ENCODE measurements around the gene PDE8A. TPM values are rescaled to one million over a fixed set of nuclear protein-coding genes. Genes with fewer than 3 reads are reported as not detected.

Gene PDE8A
- total and polyA plus RNA-seq, 2 of the 13 experiments (the other 11 are each of a cell fraction or from before 2014, with no cell fraction given): 26.3 to 48.5 TPM

DNA sequence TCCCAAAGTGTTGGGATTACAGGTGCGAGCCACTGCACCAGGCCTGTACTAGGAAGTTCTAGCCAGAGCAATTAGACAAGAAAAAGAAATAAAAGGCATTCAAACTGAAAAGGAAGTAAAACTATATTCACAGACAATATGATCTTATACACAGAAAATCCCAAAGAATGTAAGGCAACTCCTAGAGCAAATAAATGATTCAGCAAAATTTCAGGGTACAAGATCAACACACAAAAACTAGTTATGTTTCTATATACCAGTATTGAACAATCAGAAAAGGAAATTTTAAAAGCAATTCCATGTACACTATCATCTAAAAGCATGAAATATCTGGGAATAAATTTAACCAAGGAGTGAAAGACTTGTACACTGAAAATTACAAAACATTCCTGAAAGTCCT is 180.6 kb downstream of the PDE8A start:
- FAIRE-seq: no peak

DNA sequence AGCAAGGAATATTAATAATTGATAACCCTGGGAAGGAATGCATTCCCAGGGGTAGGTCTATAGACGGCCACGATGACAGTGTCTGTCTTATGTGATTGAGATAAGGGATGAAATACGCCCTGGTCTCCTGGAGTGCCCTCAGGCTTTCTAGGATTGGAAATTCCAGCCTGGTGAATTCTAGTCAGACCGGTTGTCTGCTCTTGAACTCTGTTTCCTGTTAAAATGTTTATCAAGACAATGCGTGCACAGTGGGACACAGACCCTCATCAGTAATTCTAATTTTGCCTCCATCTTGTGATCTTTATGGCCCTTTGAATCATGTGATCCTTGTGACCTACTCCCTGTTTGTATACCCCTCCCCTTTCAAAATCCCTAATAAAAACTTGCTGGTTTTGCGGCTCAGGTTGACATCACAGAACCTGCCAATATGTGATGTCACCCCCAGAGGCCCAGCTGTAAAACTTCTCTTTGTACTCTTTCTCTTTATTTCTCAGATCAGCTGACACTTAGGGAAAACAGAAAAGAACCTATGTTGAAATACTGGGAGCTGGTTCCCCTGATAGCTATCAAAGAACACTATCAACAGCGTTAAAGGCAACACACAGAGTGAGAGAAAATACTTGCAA is 183.3 kb downstream of the PDE8A start:
- Histone ChIP-seq H3K9ac (ENCODE audit: insufficient read depth, low read depth, low read length) (no peak overlapping the region), H3K4me2 (ENCODE audit: low read depth, low read length) (no peak overlapping the region), H3K4me3 (replicated peaks in 1 of 3; ENCODE audit: insufficient read depth in 1 of 3, low read depth in 2 of 3, low read length in 3 of 3) (no peak overlapping the region), H3K27ac (ENCODE audit: extremely low read length, insufficient read depth, low read length) (no peak overlapping the region), H2AFZ (ENCODE audit: low read length) (no peak overlapping the region), H3K4me1 (ENCODE audit: insufficient read depth, low read length) (peaks cover 10% of the 10 kb centered on the region), H3K9me3 (ENCODE audit: low read length) (no peaks in the 10 kb centered on the region), H4K20me1 (ENCODE audit: insufficient read depth, low read length) (no peaks in the 10 kb centered on the region), H3K79me2 (ENCODE audit: insufficient read depth, low read length) (no peaks in the 10 kb centered on the region), H3K27me3 (ENCODE audit: control insufficient read depth in 1 of 2, insufficient read depth in 2 of 2, low read length in 2 of 2) (peaks cover 0 to 2% of the 10 kb centered on the region in 2 experiments; a peak in 2 of 5 replicates), H3K36me3 (replicated peaks in 1 of 2; ENCODE audit: control insufficient read depth in 1 of 2, insufficient read depth in 2 of 2, low read length in 2 of 2) (no peaks in the 10 kb centered on the region)
- TF ChIP-seq ZBTB21 (CRISPR knock-in tag; IDR thresholded peaks at IDR 0.05) (peak; percentile 64; the same call in 1 of the 2 replicates), ZSCAN9 (CRISPR knock-in tag; IDR thresholded peaks at IDR 0.05; ENCODE audit: borderline replicate concordance) (no peak), BCL6 (CRISPR knock-in tag; IDR thresholded peaks at IDR 0.05) (peak; percentile 38; the same call in 1 of the 2 replicates)
- FAIRE-seq (no peak), ATAC-seq (no peak), DNase-seq (ENCODE audit: low spot score) (no peak)
- in situ Hi-C loops (cut with HindIII; ENCODE audit: extremely low pct_ligation_motif_present, low pct_unique_long_range_greater_than_20kb) (loop anchor here (25.0 kb wide), 1 partner anchor 328 kb away; no protein-coding TSS in a partner anchor), intact Hi-C loops (cut with micrococcal nuclease; ENCODE audit: unreplicated experiment) (no loop called here)
- CTCF ChIA-PET (ENCODE audit: low intra/inter-chr PET ratio, low total read pairs): no interaction called here
- WGBS (ENCODE audit: low lambda C conversion rate): 28% methylated on average over 7 of the region's 7 CpGs
- no TSS peak for BruUV-seq (replicated peaks)
- POLR2A ChIA-PET: no interaction called here

More for the DNA sequence above, 180.6 kb downstream of the PDE8A start:
- no peaks in the 10 kb centered on the region for H3K36me3 ChIP-seq (replicated peaks in 1 of 2; ENCODE audit: control insufficient read depth in 1 of 2, insufficient read depth in 2 of 2, low read length in 2 of 2)
- no peak overlapping the region for H3K27ac ChIP-seq (ENCODE audit: extremely low read length, insufficient read depth, low read length)
- in situ Hi-C loops (cut with HindIII; ENCODE audit: extremely low pct_ligation_motif_present, low pct_unique_long_range_greater_than_20kb): loop anchor here (25.0 kb wide), 1 partner anchor 325 kb away; no protein-coding TSS in a partner anchor
- H3K79me2 ChIP-seq (ENCODE audit: insufficient read depth, low read length): no peaks in the 10 kb centered on the region
- no peak overlapping the region for H3K9ac ChIP-seq (ENCODE audit: insufficient read depth, low read depth, low read length)
- H4K20me1 ChIP-seq (ENCODE audit: insufficient read depth, low read length): no peaks in the 10 kb centered on the region
- no peaks in the 10 kb centered on the region for H3K9me3 ChIP-seq (ENCODE audit: low read length)
- no peak overlapping the region for H3K4me2 ChIP-seq (ENCODE audit: low read depth, low read length)
- intact Hi-C loops (cut with micrococcal nuclease; ENCODE audit: unreplicated experiment): no loop called here
- 0% methylated on average over 1 of the region's 1 CpG for WGBS (ENCODE audit: low lambda C conversion rate)
- TF ChIP-seq MAFK (conservative IDR thresholded peaks at IDR 0.05 in 1 of 2, IDR thresholded peaks at IDR 0.05 in 1 of 2; ENCODE audit: low read length in 2 of 2): peak; percentile 34 to 35; a peak in 2 of 4 replicates
- TF ChIP-seq DPF2 (CRISPR knock-in tag; IDR thresholded peaks at IDR 0.05; ENCODE audit: borderline replicate concordance, low read depth): no peak
- TF ChIP-seq MAFF (IDR thresholded peaks at IDR 0.05; ENCODE audit: low read depth, low read length): peak; percentile 31; the same call in 1 of the 2 replicates
- H3K27me3 ChIP-seq (ENCODE audit: control insufficient read depth in 1 of 2, insufficient read depth in 2 of 2, low read length in 2 of 2): peaks cover 0 to 2% of the 10 kb centered on the region in 2 experiments; a peak in 2 of 5 replicates
- H3K4me1 ChIP-seq (ENCODE audit: insufficient read depth, low read length): no peaks in the 10 kb centered on the region
- ChIA-PET CTCF (ENCODE audit: low intra/inter-chr PET ratio, low total read pairs) (no interaction called here), POLR2A (no interaction called here)
- H2AFZ ChIP-seq (ENCODE audit: low read length): no peak overlapping the region
- DNase-seq (ENCODE audit: low spot score) (no peak), ATAC-seq (no peak)
- H3K4me3 ChIP-seq (replicated peaks in 1 of 3; ENCODE audit: insufficient read depth in 1 of 3, low read depth in 2 of 3, low read length in 3 of 3): no peak overlapping the region
- BruUV-seq (replicated peaks): no TSS peak
